HFF-Myc (cell line): ENCODE measurements around the gene FRMPD1.
A peak's percentile ranks its signal among the peaks of the same experiment; 100 is the strongest.
"Not testable (repeated sequence)": the region's sequence is repeated elsewhere in the genome, so short reads cannot be mapped to it uniquely, and the experiment has no call there.

Source experiments
- DNase-seq: peaks from one replicate; pipeline ENCODE4 v3.0.0-alpha.2; 2011; ENCODE audit warnings: low read depth; ENCODE audit errors: extremely low read depth
- H3K4me3 ChIP-seq: replicated peaks from 2 replicates; pipeline ENCODE4 v1.5.1; 2011; ENCODE audit warnings: low read depth, mild to moderate bottlenecking, control low read depth, low read length
- CTCF ChIP-seq: IDR thresholded peaks from 2 replicates; pipeline ENCODE4 v1.5.1; 2012; ENCODE audit warnings: mild to moderate bottlenecking, low read depth, low read length, control low read depth; ENCODE audit errors: missing control alignments

FRMPD1 gene

GRCh38 chr9:37650873-37651768 is at the start of gene FRMPD1:
FRMPD1 (plus strand) TSS chr9:37650954; CDS start chr9:37692642, 41,688 bp downstream.
- peak within 1 kb of the TSS; percentile 44 for H3K4me3 ChIP-seq
- no peak for TF ChIP-seq CTCF
- no peak for DNase-seq

- DNase-seq, H3K4me3 ChIP-seq: not testable (repeated sequence)
Observed at GRCh38 chr9:37602061-37602460, 48.7 kb upstream of the FRMPD1 start.

GRCh38 chr9:37602817-37603216 is 47.9 kb upstream of the FRMPD1 start:
- no peak overlapping the region for H3K4me3 ChIP-seq
- DNase-seq: no peak
- TF ChIP-seq CTCF: no peak

- TF ChIP-seq CTCF: no peak
- no peak for DNase-seq
- no peak overlapping the region for H3K4me3 ChIP-seq
Observed at GRCh38 chr9:37604296-37604695, 46.5 kb upstream of the FRMPD1 start.

- DNase-seq: no peak
- TF ChIP-seq CTCF: no peak
- H3K4me3 ChIP-seq: no peak overlapping the region
Observed at GRCh38 chr9:37608250-37608649, 42.5 kb upstream of the FRMPD1 start.

GRCh38 chr9:37609735-37610397 is 40.9 kb upstream of the FRMPD1 start:
- H3K4me3 ChIP-seq: no peak overlapping the region
- no peak for TF ChIP-seq CTCF
- no peak for DNase-seq

GRCh38 chr9:37611014-37611413 is 39.7 kb upstream of the FRMPD1 start:
- no peak for DNase-seq
- no peak overlapping the region for H3K4me3 ChIP-seq
- TF ChIP-seq CTCF: no peak
